Smooth muscle cell (in vitro differentiated cells): Measurements from ENCODE around the gene LRRC36. TPM values are rescaled to one million over a fixed set of nuclear protein-coding genes. Genes with fewer than 3 reads are reported as not detected.
A peak's percentile ranks its signal among the peaks of the same experiment; 100 is the strongest.

Source experiments
- DNase-seq: peaks from one replicate; lab custom pipeline; 2025; ENCODE audit not compliant: unreplicated experiment; lab: John Stamatoyannopoulos, UW
- H2AFZ ChIP-seq: fragments of 200-600 bp; sonication (generic); 2 replicates; pipeline ENCODE4 v1.6.0; 2016; ENCODE audit warnings: antibody characterized with exemption, low read depth, mild to moderate bottlenecking
- H3F3A ChIP-seq: fragments of 200-600 bp; sonication (generic); 2 replicates; pipeline ENCODE4 v1.6.0; 2017; ENCODE audit warnings: antibody characterized with exemption, low read depth
- H3K27ac ChIP-seq: fragments of 200-600 bp; sonication (generic); 2 replicates; pipeline ENCODE4 v1.5.1; 2016; ENCODE audit warnings: low read depth, mild to moderate bottlenecking
- H3K27me3 ChIP-seq: fragments of 200-600 bp; sonication (generic); 2 replicates; pipeline ENCODE4 v1.6.1; 2016; ENCODE audit warnings: low read depth, mild to moderate bottlenecking
- H3K36me3 ChIP-seq: fragments of 200-600 bp; sonication (generic); 2 replicates; pipeline ENCODE4 v1.5.1; 2016; ENCODE audit warnings: low read depth
- H3K4me1 ChIP-seq: fragments of 200-600 bp; sonication (generic); 2 replicates; pipeline ENCODE4 v1.5.1; 2016; ENCODE audit warnings: low read depth
- H3K4me2 ChIP-seq: fragments of 200-600 bp; sonication (generic); 2 replicates; pipeline ENCODE4 v1.6.0; 2016; ENCODE audit warnings: mild to moderate bottlenecking
- H3K4me3 ChIP-seq: fragments of 200-600 bp; sonication (generic); 2 replicates; pipeline ENCODE4 v1.5.1; 2016; ENCODE audit warnings: mild to moderate bottlenecking
- H3K79me2 ChIP-seq: fragments of 200-600 bp; sonication (generic); 2 replicates; pipeline ENCODE4 v1.6.0; 2016; ENCODE audit warnings: low read depth, mild to moderate bottlenecking
- H3K9ac ChIP-seq: fragments of 200-600 bp; sonication (generic); 2 replicates; pipeline ENCODE4 v1.6.0; 2016; ENCODE audit warnings: low read depth
- H3K9me3 ChIP-seq: fragments of 200-600 bp; sonication (generic); replicated peaks from 2 replicates; pipeline ENCODE4 v1.5.1; 2016; ENCODE audit warnings: low read depth
- H4K20me1 ChIP-seq: fragments of 200-600 bp; sonication (generic); 2 replicates; pipeline ENCODE4 v1.6.0; 2016; ENCODE audit warnings: low read depth
- WGBS: methylation state at CpG from one replicate; pipeline ENCODE4 v1.1.7; 2016; ENCODE audit warnings: low lambda C conversion rate; 5-methylcytosine and 5-hydroxymethylcytosine counted together
- polyA plus RNA-seq: library from polyadenylated mRNA; unstranded; fragments of >200 nt; fragmentation: Nextera tagmentation; extraction: Ambion mirVana; gene quantifications from 2 replicates; pipeline ENCODE4 v1.2.1, GENCODE V29; 2016
- total RNA-seq: library from RNA; depleted of rRNA; stranded (reverse); fragments of >200 nt; gene quantifications from 2 replicates; pipeline ENCODE4 v1.2.3, GENCODE V29; 2014
- TF ChIP-seq, protein P1 (sequence below): fragments of 200-600 bp; sonication (generic); IDR thresholded peaks from 2 replicates; pipeline ENCODE4 v1.5.1; 2017; ENCODE audit warnings: borderline replicate concordance, mild to moderate bottlenecking, antibody characterized with exemption; ENCODE audit not compliant: insufficient read depth, poor library complexity, severe bottlenecking

Gene LRRC36
- total and polyA plus RNA-seq, 2 experiments from 2014 or later, result 0.24 TPM; not detected in 1

DNA sequence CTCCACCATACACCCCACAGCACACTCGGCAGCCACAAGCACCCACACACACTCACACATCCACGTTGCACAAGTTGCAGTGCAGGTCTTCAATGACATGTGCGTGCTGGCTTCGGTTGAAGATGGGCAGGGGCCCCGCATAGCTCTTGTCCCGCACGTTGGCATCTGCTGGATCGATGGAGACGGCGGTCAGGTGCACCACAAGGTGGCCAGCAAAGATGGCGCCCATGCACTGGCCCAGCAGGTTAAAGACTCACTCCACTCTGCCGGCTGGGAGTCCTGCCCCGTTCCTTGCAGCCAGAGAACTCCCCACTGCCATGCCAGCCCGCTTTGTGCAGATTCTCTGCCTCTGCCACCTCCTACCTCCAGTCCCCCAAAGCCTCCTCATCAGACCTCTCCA is 74.3 kb downstream of the LRRC36 start:
- Histone ChIP-seq H3K4me3 (no peak overlapping the region), H3K9me3 (no peaks in the 10 kb centered on the region), H3F3A (no peaks in the 10 kb centered on the region), H3K27ac (no peak overlapping the region), H3K4me2 (no peak overlapping the region), H3K9ac (no peak overlapping the region), H3K4me1 (peaks cover 15% of the 10 kb centered on the region), H3K27me3 (no peaks in the 10 kb centered on the region), H3K36me3 (no peaks in the 10 kb centered on the region), H2AFZ (no peak overlapping the region), H4K20me1 (no peaks in the 10 kb centered on the region), H3K79me2 (no peaks in the 10 kb centered on the region)
- TF ChIP-seq, protein P1, sequence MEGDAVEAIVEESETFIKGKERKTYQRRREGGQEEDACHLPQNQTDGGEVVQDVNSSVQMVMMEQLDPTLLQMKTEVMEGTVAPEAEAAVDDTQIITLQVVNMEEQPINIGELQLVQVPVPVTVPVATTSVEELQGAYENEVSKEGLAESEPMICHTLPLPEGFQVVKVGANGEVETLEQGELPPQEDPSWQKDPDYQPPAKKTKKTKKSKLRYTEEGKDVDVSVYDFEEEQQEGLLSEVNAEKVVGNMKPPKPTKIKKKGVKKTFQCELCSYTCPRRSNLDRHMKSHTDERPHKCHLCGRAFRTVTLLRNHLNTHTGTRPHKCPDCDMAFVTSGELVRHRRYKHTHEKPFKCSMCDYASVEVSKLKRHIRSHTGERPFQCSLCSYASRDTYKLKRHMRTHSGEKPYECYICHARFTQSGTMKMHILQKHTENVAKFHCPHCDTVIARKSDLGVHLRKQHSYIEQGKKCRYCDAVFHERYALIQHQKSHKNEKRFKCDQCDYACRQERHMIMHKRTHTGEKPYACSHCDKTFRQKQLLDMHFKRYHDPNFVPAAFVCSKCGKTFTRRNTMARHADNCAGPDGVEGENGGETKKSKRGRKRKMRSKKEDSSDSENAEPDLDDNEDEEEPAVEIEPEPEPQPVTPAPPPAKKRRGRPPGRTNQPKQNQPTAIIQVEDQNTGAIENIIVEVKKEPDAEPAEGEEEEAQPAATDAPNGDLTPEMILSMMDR, result no peak
- no peak for DNase-seq
- WGBS, result 95% methylated on average over 14 of the region's 14 CpGs

GRCh38 chr16:67403976-67404555 is 77.5 kb downstream of the LRRC36 start:
- Histone ChIP-seq H4K20me1 (no peaks in the 10 kb centered on the region), H3F3A (no peaks in the 10 kb centered on the region), H3K9ac (peak overlapping the region; percentile 75), H3K9me3 (no peaks in the 10 kb centered on the region), H3K79me2 (no peaks in the 10 kb centered on the region), H3K36me3 (no peaks in the 10 kb centered on the region), H3K27me3 (no peaks in the 10 kb centered on the region), H3K4me1 (no peaks in the 10 kb centered on the region), H3K4me3 (no peak overlapping the region), H2AFZ (no peak overlapping the region), H3K4me2 (no peak overlapping the region), H3K27ac (peak overlapping the region; percentile 95)
- TF ChIP-seq, protein P1, result no peak
- WGBS, result 97% methylated on average over 8 of the region's 12 CpGs
- DNase-seq, result no peak

DNA sequence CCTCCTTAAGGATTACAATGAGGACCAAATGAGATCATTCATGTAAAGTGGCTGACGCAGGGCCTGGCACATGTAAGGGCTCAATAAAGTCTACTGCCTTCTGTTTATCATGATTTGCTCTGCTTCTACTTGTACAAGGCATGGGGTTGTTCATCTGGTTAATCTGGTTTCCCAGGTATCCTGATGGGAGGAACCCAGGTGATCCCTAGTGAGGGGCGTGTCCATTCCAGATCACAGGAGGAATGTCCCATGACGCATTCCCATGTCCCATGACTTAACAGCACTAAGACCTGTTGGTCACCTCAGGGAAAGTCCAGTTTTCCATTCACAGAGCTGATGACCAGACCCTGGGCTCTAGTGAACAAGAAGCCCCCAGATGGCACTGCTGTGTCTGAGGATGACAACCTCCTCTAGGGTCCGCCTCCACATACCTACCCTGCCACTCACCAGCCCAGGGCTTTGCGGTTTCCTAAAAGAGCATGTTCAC is 78.2 kb downstream of the LRRC36 start:
- TF ChIP-seq, protein P1, result no peak
- Histone ChIP-seq H3K36me3 (no peaks in the 10 kb centered on the region), H3K9ac (peak overlapping the region; percentile 75), H3K27me3 (no peaks in the 10 kb centered on the region), H3K4me1 (no peaks in the 10 kb centered on the region), H3K27ac (peak overlapping the region; percentile 95), H2AFZ (no peak overlapping the region), H3F3A (no peaks in the 10 kb centered on the region), H4K20me1 (no peaks in the 10 kb centered on the region), H3K9me3 (no peaks in the 10 kb centered on the region), H3K4me2 (no peak overlapping the region), H3K79me2 (no peaks in the 10 kb centered on the region), H3K4me3 (no peak overlapping the region)
- 76% methylated on average over 5 of the region's 5 CpGs for WGBS
- no peak for DNase-seq

- peak overlapping the region; percentile 95 for H3K27ac ChIP-seq
- WGBS, result 84% methylated on average over 8 of the region's 8 CpGs
- H3K9ac ChIP-seq, result peak overlapping the region; percentile 33
Measured at GRCh38 chr16:67405336-67405735, 78.7 kb downstream of the LRRC36 start.

More at GRCh38 chr16:67405336-67405735, 78.7 kb downstream of the LRRC36 start:
- Histone ChIP-seq H3F3A (no peaks in the 10 kb centered on the region), H3K36me3 (no peaks in the 10 kb centered on the region), H3K4me1 (no peaks in the 10 kb centered on the region), H3K27me3 (no peaks in the 10 kb centered on the region), H3K79me2 (no peaks in the 10 kb centered on the region), H2AFZ (no peak overlapping the region), H3K9me3 (no peaks in the 10 kb centered on the region), H4K20me1 (no peaks in the 10 kb centered on the region), H3K4me2 (no peak overlapping the region), H3K4me3 (no peak overlapping the region)
- TF ChIP-seq, protein P1, result no peak
- DNase-seq, result no peak
